Activated CD4-positive, CD25-positive, alpha-beta regulatory T cell treated with anti-CD3 and anti-CD28 coated beads, Interleukin-2, amount 50 U/mL, for 24 hours (primary cell): ENCODE results near the gene CPNE9.
A peak's percentile ranks its signal among the peaks of the same experiment; 100 is the strongest.

Experiments used
- ATAC-seq, 2 donors: fragments of 150-1000 bp; cut with Tn5 transposase; one replicate each; pipeline ENCODE4 v1.10.0; 2021; ENCODE audit warnings: mild to moderate bottlenecking in 1 of 2, moderate library complexity in 1 of 2

CPNE9 gene

GRCh38 chr3:9703736-9704346 lies at the start of gene CPNE9:
Gene CPNE9 (plus strand): TSS chr3:9703833. CDS start chr3:9703997, 164 bp downstream.
- peak; percentile 24 to 32 for ATAC-seq

GRCh38 chr3:9659849-9660248 lies 43.8 kb upstream of the CPNE9 start:
- no peak for ATAC-seq

DNA sequence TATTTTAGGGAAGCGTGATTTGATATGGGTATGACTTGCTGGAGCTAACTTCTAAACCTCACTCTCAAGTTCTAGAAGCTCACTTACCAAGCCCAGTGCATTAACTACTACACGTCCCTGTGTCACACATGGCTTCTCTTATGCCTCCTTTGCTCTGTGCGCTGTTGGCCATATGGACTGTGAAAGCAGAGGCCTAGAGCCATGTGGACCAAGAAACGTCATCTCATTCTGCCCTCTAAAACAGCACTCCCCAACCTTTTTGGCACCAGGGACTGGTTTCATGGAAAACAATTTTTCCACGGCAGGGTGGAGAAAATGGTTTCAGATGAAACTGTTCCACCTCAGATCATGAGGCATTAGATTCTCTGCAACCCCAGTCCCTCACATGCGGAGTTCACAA lies 42.7 kb upstream of the CPNE9 start:
- no peak for ATAC-seq

DNA sequence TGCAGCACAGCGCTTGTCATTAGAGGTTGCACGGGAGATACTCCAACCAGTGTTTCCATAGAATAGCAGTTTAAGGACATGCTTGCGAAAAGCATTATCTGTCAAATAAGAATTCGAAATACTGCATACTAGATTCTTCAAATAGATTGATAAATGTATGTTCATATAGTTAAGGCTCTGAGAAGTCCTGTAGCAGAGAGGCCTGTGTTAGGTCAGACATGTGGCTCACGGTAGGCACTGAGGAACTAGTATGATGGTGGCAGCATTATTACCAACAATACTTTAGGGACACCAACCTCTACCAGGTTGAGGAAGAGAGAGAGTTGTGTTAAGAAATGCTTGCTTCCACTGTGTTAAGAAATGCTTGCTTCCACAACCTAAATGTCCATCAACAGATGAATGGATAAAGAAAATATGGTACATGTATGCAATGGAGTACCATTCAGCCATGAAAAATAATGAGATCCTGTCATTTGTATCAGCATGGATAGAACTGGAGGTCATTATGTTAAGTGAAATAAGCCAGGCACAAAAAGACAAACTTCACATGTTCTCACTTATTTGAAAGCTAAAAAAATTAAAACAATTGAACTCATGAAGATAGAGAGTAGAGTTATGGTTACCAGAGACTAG lies 39.4 kb upstream of the CPNE9 start:
- ATAC-seq: no peak

DNA sequence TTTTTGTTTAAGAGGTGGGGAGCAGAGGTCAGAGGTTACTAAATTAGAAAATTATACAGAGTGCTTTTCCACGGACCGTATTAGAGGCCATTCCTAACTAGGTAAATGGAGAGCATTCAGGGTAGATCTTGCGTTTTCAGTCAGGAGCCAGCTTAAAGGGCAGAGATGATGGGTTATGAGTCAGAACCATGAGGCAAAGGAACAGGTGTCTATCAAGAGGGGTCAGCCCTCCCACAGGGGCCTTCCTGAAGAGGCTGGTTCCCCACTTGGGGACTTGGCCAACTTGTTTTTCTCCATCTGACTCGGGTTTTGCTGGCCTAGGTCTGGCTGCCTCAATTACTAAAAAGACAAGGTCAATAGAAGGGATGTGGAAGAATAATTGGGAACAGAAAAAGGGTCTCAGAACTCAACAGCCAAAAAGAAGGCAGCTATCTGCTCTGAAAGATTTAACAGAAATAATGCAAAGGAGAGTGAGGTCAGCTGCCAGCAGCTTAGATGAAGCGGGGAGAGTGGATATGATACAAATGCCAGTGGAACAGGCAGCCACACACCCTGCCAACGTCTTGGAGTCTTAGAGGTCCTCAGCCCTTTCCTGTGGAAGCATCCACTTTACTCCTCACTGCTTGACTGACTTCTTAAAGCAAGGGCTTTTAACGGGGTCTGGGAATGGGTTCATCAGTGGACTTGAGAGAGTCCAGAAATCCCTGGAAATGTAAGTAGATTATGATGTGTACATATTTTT lies 36.8 kb upstream of the CPNE9 start:
- ATAC-seq: no peak

DNA sequence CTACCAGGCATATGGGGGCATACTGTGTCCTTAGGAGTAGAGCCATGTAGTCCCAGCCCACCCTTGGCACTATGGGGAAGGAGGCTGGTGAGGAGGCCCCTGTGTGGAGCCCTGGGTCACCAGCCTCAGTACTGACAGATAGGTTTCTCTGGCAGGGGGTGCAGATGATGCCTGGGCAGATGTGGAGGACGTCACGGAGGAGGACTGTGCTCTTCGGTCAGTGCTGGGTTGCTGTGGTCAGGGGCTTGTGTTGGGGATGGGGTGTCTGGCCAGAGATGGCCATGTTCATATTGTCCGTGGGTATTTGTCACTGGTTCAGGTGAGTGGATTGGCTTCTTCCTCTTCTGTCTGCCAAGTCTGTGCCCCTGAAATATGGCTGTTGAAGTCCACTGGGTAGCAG lies 34.4 kb upstream of the CPNE9 start:
- no peak for ATAC-seq

- ATAC-seq: no peak
Observed at GRCh38 chr3:9669720-9670432, 33.8 kb upstream of the CPNE9 start.

- no peak for ATAC-seq
Observed at GRCh38 chr3:9673082-9673481, 30.6 kb upstream of the CPNE9 start.

GRCh38 chr3:9673752-9674151 lies 29.9 kb upstream of the CPNE9 start:
- ATAC-seq: no peak

GRCh38 chr3:9675736-9676290 lies 27.8 kb upstream of the CPNE9 start:
- no peak for ATAC-seq

- no peak for ATAC-seq
Observed at GRCh38 chr3:9676785-9677184, 26.8 kb upstream of the CPNE9 start.

- ATAC-seq: no peak
Observed at GRCh38 chr3:9678493-9678892, 25.1 kb upstream of the CPNE9 start.

DNA sequence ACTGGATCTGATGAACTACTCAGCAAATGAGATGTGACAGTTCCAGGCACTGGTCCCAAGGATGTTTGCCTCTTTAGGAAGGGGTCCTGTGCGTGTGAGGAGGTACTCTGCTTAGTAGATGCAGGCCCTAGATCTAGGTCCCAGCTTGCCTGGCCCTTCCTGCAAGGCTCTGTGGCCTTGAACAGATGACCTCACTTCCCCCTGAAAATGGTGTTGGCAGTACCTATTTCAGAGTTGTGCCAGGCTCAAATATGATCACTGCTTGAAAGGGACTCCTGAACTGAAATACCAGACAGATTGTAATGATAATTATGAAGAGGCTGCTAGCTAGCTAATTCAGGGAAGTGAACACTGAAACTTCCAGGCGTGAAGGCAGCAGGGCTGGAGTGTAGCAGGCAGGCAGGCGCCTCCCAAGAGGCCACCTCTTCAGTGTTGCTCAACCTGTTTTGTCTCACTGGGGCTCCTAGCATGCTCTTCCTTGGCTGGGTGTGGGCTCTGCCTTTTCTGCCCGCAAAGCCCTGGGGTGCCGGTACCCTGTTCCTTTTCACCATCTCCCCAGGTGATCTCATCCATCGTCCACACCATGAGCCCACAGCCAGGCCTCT lies 24.1 kb upstream of the CPNE9 start:
- ATAC-seq: no peak

GRCh38 chr3:9681011-9681722 lies 22.5 kb upstream of the CPNE9 start:
- no peak for ATAC-seq

DNA sequence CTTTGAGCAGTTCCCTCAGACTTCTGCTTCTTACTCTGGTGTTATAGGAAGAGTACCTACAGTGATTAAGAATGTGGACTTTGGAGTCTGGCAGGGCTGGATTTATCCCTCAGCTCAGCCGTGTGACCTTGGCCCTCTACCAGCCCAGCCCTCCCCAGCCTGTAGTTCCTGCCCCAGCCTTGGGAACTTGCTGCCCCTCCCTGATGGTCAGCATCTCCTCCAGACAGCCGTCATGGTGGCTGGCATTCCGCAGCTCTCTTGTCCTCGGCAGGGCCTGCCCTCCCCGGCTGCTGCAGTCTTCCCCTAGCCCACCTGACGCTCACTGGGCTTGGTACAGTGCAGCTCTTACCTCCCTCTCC lies 21.9 kb upstream of the CPNE9 start:
- ATAC-seq: no peak

DNA sequence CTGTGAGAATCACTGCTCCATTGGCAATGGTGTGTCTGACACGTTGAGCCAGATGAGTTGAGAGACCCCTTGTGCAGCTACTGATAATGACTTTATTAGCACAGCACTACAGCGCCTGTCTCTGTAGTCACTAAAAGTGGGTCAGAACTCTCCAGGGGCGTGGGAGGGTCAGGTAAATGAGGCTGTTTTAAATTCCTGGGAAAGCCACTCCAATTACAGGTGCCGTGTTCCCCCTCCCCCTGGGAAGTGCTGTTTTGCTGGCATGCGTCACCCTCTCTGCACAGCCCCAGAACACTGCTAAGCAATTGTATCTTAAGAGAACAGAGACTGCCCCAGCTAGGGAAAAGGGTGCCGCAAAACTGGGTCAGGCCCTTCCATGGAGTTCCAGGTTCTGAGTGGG lies 21.5 kb upstream of the CPNE9 start:
- ATAC-seq: no peak

DNA sequence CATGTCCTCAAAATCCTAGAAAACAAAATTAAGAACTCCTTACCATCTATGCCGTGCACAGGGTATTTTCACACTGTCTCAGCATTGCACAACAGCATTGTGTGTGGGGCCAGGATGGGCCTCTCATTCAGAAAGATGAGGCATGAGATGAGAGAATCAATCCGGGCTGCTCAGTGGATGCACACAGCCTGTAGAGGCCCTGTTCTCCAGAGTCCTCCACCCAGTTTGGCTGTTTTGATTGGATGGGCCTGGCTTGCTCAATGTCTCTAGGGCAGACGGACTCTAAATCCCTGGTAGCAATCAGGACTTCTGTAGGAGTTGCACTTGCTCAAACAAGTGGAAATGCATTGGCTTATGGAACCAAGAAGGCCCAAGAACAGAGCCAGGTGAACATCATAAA lies 20.2 kb upstream of the CPNE9 start:
- no peak for ATAC-seq

GRCh38 chr3:9685216-9686049 lies 18.2 kb upstream of the CPNE9 start:
- no peak for ATAC-seq

GRCh38 chr3:9686050-9686550 lies 17.5 kb upstream of the CPNE9 start:
- no peak for ATAC-seq

DNA sequence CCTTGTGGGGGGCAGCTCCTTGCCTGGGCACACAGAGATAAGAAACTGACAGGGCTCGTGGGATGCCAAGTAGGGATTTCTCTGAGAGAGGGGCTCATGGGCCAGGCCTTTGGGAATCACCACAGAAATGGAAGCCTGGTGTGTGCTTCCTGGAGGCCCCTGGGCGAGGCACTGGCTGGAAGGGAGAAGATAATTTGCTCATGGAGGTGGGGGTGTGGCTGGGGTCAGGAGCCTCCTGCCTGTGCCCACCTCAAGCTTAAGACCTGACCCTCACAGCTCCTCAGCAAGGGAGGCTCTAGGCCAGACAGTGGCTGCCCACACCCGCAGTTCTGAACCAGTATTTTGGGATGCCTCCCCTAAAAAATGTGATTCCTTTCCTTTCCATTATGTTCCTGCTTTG lies 16.9 kb upstream of the CPNE9 start:
- no peak for ATAC-seq

- no peak for ATAC-seq
Observed at GRCh38 chr3:9687514-9687913, 16.1 kb upstream of the CPNE9 start.
